GM19023 (cell line): ENCODE results near the gene MRPS16.

Source experiments
- ATAC-seq: cut with Tn5 transposase; IDR thresholded peaks from one replicate; pipeline ENCODE4 v1.9.1; 2021; ENCODE audit warnings: mild to moderate bottlenecking, moderate library complexity; ENCODE audit not compliant: unreplicated experiment

MRPS16 gene

GRCh38 chr10:73205081-73205480 lies 47.4 kb downstream of the MRPS16 start:
- ATAC-seq: no peak
